Measurements from ENCODE around the gene ZBTB49. TPM values are rescaled to one million over a fixed set of nuclear protein-coding genes. Genes with fewer than 3 reads are reported as not detected.

ZBTB49 gene, protein sequence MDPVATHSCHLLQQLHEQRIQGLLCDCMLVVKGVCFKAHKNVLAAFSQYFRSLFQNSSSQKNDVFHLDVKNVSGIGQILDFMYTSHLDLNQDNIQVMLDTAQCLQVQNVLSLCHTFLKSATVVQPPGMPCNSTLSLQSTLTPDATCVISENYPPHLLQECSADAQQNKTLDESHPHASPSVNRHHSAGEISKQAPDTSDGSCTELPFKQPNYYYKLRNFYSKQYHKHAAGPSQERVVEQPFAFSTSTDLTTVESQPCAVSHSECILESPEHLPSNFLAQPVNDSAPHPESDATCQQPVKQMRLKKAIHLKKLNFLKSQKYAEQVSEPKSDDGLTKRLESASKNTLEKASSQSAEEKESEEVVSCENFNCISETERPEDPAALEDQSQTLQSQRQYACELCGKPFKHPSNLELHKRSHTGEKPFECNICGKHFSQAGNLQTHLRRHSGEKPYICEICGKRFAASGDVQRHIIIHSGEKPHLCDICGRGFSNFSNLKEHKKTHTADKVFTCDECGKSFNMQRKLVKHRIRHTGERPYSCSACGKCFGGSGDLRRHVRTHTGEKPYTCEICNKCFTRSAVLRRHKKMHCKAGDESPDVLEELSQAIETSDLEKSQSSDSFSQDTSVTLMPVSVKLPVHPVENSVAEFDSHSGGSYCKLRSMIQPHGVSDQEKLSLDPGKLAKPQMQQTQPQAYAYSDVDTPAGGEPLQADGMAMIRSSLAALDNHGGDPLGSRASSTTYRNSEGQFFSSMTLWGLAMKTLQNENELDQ
- 7.8 and 9.7 TPM in 2 replicates for total RNA-seq (ENCODE audit: low replicate concordance)
- long read RNA-seq, partial matches to known transcripts = 0 of 10 reads
- long read RNA-seq, other reads (novel, unspliced or antisense) = 8 of 10 reads

DNA sequence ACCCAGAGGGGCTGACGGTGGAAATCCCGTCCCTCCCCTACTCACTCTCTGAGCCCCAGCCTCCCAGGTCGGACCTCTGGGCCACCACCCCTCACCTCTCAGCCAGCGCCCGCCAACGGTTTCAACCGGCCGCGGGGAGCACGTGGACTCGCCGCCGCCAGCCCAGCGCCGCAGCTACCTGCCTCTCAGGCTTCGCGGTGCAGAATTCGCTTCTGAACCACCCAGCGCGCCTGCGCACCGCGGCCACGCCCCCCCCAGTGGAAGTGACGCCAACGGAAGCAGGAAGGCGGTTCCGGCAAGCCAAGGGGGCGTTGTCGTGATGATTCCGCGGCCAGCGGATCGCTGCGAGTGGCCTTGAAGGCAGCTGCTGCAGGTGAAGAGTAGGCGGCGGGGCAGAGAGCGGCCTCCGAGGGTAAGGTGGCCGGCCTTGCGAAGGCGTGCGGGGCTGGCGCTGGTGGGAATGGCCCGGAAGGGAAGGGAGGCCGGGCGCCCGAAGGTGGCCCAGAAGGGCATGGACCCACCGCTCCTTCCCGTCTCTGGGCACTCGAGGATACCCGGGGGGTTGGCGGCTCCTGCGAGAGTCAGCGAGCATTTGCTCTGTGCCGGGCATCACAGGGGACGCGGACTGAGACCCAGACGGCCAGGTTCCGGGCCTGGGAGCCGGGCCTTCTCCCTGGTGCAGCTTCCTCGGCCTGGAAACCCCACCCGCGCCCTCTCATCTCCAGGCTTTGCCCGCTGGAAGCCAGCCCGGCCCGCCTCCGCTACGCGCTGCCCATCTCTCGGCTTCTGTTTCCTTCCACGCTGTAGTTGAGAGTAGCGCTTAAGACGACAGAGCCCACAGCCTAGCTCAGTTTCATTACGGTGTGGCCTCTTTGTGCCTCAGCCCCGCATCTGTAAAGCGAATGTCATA, at the start of gene ZBTB49, which contains the start of gene LYAR:
ZBTB49 (plus strand) TSS at position 311 of the 910 bp plus-strand sequence. CDS start 9,695 bp downstream, outside the sequence.
LYAR (minus strand) TSS at position 214 of the 910 bp plus-strand sequence. CDS start 6,412 bp downstream, outside the sequence.
- H3K27me3 Mint-ChIP-seq = no peaks in the 10 kb centered on the region
- peaks cover 4% of the 10 kb centered on the region for H3K9me3 Mint-ChIP-seq
- DNase-seq (ENCODE audit: extremely low spot score, unreplicated experiment) = peak; percentile 98
- H3K4me1 Mint-ChIP-seq (ENCODE audit: unreplicated experiment) = peaks cover 26% of the 10 kb centered on the region
- H3K27ac Mint-ChIP-seq = peak within 1 kb of the TSS; percentile 90
- H3K36me3 Mint-ChIP-seq = peaks cover 4% of the 10 kb centered on the region
- TF ChIP-seq, protein P1, sequence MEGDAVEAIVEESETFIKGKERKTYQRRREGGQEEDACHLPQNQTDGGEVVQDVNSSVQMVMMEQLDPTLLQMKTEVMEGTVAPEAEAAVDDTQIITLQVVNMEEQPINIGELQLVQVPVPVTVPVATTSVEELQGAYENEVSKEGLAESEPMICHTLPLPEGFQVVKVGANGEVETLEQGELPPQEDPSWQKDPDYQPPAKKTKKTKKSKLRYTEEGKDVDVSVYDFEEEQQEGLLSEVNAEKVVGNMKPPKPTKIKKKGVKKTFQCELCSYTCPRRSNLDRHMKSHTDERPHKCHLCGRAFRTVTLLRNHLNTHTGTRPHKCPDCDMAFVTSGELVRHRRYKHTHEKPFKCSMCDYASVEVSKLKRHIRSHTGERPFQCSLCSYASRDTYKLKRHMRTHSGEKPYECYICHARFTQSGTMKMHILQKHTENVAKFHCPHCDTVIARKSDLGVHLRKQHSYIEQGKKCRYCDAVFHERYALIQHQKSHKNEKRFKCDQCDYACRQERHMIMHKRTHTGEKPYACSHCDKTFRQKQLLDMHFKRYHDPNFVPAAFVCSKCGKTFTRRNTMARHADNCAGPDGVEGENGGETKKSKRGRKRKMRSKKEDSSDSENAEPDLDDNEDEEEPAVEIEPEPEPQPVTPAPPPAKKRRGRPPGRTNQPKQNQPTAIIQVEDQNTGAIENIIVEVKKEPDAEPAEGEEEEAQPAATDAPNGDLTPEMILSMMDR (conservative IDR thresholded peaks at IDR 0.05) = no peak
- peak within 1 kb of the TSS; percentile 96 for H3K4me3 Mint-ChIP-seq

DNA sequence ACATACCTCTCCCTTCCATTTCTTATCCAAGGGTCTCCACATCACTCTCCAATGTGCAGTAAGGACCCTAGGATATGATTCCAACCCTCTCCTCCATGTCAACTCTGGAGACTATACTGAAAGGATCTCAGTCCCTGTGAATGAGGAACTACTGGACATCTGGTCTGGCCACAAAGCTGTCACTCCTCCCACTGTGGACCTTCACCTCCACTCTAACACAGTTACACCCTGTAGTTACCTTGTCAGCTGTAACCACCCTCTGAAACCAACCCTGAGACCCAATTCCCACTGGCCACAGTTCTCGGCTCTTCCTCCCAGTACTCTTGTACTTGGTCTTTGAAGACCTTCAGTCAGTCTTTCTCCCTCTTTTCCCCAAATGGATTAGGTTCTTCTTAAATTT, 44.9 kb upstream of the ZBTB49 start:
- Mint-ChIP-seq H3K4me3 (peak overlapping the region; percentile 5), H3K27ac (no peak overlapping the region), H3K27me3 (no peaks in the 10 kb centered on the region), H3K36me3 (peaks cover 24% of the 10 kb centered on the region), H3K4me1 (ENCODE audit: unreplicated experiment) (peaks cover 17% of the 10 kb centered on the region), H3K9me3 (no peaks in the 10 kb centered on the region)
- no peak for DNase-seq (ENCODE audit: extremely low spot score, unreplicated experiment)
- TF ChIP-seq, protein P1 (conservative IDR thresholded peaks at IDR 0.05) = no peak

DNA sequence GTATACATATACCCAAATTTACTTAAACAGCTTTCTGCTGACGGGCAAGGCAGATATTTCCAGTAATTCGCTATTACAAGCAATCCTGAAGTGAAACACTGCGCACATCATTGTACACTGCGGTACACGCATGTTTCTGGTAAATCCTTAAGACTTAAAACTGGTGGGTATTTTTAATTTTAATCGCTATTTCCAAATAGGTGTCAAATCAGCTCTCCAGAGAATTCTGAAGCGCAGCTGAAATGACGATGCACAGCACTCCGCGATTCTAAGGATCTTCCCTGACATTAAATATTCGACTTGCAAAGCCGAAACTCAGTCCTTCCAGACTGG, 42.4 kb upstream of the ZBTB49 start:
- Mint-ChIP-seq H3K27ac (peak overlapping the region; percentile 99), H3K36me3 (peaks cover 14% of the 10 kb centered on the region), H3K9me3 (no peaks in the 10 kb centered on the region), H3K27me3 (no peaks in the 10 kb centered on the region), H3K4me1 (ENCODE audit: unreplicated experiment) (peaks cover 18% of the 10 kb centered on the region), H3K4me3 (peak overlapping the region; percentile 98)
- TF ChIP-seq, protein P1 (conservative IDR thresholded peaks at IDR 0.05) = no peak
- no peak for DNase-seq (ENCODE audit: extremely low spot score, unreplicated experiment)

DNA sequence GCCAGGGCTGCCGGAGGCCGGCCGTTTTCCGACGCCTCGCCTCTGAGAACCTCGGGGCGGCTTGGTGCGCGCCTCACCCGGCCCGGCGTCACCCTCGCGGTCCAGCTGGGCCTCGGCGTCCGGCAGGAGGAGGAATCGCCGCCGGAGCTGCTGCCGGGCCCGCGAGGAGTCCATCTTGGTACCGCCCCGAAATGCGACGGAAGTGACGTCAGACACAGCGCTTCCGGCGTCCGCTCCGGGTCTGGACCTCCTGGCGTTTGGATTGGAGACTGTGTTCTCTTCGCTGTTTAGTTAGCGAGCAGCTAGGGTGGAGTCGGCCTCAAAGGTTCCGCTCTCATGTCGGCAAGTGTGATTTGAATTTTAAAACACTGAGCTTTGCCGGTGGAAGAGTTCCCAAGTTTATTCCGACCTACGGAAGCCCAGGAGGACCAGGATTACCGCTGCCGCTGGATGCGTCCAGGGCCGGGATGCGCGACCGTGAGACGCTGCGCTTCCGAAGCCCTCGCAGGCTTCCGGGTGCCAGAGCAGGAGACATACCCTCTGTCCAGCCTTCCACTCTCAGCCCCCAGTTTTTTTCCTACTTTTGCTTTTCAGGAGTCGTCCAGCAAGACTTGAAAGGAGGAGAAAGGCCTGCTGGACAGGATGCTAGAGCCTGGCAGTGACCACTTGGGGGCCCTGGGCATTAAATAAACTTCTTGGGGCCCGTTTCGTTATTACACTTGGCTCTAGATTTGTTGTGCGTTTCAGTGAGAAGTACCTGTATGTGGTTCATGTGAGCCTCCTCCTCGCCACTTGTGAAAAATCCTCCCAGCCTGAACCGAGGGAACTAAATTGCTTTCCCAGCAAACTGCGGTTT, 41.8 kb upstream of the ZBTB49 start, which contains the start of gene TMEM128:
TMEM128 (minus strand) TSS at position 195 of the 856 bp plus-strand sequence; CDS start at position 174, 21 bp downstream.
- H3K4me3 Mint-ChIP-seq = peak within 1 kb of the TSS; percentile 98
- TF ChIP-seq, protein P1 (conservative IDR thresholded peaks at IDR 0.05) = peak; percentile 48
- no peaks in the 10 kb centered on the region for H3K9me3 Mint-ChIP-seq
- peaks cover 13% of the 10 kb centered on the region for H3K36me3 Mint-ChIP-seq
- peaks cover 18% of the 10 kb centered on the region for H3K4me1 Mint-ChIP-seq (ENCODE audit: unreplicated experiment)
- no peaks in the 10 kb centered on the region for H3K27me3 Mint-ChIP-seq
- peak; percentile 91 for DNase-seq (ENCODE audit: extremely low spot score, unreplicated experiment)
- H3K27ac Mint-ChIP-seq = peak within 1 kb of the TSS; percentile 99

Measured in type B pancreatic cell (in vitro differentiated cells).